Activated CD4-positive, alpha-beta T cell treated with anti-CD3 and anti-CD28 coated beads, Interleukin-10, Interleukin-2, amounts not matched to agents 100 ng/mL and 50 ng/mL, durations not matched to agents 16 hours and 8 hours (primary cell): ENCODE measurements around the gene OBSL1.
A peak's percentile ranks its signal among the peaks of the same experiment; 100 is the strongest.

Source experiments
- DNase-seq: peaks from one replicate; pipeline ENCODE4 v3.0.0-alpha.2; 2020

Gene OBSL1

DNA sequence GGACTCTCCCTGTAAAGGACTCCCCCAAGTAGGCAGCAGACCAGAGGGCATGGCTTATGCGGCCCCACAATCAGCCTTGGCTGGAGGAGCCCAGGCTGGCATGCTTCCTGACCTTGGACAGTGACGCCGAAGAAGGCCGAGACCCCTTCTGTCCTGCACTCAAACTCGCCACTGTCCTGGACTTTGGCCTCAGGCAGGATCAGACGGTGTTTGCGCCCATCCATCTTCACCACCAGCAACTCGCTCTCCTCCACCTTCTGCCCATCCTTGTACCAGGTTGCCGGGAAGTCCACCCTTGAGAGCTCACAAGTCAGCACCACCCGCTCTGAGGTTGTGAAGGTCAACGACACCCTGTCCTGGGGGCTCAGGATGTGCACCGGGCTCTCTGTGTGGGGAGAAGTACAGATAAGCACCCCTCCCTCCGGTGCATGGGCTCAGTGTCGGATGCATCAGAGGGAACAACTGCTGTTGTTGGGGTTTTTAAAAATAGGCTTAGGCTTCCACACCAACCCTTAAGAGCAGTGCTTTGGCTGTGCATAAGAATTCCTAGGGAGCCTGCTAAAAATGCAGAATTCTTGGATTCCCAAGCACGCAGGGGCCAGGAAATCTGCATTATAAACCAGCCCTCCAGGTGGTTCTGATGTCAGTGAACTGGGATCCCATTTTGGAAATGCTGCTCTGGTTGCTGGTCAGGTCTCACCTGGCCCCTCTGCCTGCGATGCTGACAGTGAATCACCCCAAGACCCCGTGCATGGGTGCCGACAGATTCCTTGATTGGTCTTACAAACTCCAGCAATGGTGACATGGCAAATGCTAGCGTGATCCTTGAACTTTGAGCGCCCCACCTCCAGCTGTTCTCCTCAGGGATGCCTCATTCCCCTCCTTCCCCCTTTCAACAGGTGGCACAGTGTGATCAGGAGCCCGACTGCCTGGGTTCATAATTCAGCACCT, 5.9 kb downstream of the OBSL1 start:
- no peak for DNase-seq

DNA sequence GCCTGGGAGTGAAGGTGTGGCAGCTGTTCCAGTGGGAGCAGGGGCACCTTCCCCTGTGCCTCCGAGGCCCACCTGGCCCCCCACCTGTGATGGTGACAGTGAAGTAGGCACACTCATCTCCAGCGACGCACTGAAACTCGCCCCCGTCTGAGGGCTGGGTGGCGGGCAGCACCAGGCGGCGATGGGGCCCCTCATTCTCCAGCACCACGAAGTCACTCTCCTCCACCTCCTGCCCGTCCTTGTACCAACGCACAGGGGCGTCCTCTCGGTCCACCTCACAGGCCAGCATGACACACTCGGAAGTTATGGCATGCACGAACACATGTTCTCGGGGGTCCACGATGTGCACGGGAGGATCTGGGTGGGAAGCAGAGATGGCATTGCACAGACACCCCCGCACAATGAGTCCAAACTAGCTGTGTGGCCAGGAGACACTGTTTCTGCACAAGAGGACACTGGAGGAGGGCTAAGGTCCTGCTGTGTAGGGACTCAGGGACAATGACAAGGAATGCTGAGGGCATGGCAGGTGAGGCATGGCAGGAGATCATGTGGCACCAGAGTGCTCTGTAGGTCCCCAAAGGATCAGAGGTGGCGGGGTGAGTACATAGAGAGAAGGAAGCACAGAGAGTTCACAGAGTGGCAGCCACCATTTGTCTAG, 7.9 kb downstream of the OBSL1 start:
- DNase-seq: no peak

GRCh38 chr2:219562049-219563020, 9.0 kb downstream of the OBSL1 start:
- DNase-seq: no peak

- no peak for DNase-seq
These were observed 9.9 kb downstream of the OBSL1 start for GRCh38 chr2:219561179-219562048.

- DNase-seq: no peak
These were observed 10.5 kb downstream of the OBSL1 start for GRCh38 chr2:219560893-219561178.

DNA sequence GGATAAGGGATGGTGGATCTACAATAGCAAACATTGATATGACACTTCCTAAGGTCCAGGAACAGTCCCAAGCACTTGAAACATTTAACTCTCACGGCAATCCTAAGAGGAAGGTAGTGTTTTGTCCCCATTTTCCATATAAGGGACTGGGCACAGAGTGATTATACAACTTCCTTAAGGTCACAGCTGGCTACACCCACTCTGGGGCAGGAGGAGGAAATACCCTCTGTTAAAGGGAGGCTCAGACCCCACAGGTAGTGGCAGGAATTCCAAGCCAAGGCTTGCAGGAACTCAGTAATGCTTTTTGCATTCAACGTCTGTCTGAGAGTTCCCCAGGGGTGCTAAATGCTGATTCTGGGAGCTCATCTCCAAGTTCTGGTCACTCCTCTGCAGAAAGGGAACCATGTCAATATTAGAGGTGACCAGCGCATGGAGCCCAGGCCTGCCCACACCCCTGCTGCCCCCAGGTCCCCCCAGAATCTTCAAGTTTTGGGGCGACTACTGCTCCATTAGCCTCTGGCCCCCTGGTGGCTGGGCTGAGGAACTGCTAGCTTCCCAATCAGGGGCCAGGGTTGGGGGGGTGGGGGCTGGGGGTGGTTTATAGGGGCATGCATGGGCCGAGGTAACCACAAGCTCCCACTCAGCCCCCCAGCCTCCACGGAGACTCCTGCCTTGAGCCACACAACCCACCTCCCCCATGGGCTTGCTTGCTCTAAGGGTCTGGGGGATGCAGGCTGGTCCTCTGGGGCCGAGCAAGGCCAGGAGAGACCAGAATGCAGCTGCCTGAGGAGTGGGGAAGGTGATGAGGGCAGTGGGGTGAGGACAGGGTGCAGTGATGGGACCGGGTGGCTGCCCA, 11.1 kb downstream of the OBSL1 start:
- DNase-seq: no peak

DNA sequence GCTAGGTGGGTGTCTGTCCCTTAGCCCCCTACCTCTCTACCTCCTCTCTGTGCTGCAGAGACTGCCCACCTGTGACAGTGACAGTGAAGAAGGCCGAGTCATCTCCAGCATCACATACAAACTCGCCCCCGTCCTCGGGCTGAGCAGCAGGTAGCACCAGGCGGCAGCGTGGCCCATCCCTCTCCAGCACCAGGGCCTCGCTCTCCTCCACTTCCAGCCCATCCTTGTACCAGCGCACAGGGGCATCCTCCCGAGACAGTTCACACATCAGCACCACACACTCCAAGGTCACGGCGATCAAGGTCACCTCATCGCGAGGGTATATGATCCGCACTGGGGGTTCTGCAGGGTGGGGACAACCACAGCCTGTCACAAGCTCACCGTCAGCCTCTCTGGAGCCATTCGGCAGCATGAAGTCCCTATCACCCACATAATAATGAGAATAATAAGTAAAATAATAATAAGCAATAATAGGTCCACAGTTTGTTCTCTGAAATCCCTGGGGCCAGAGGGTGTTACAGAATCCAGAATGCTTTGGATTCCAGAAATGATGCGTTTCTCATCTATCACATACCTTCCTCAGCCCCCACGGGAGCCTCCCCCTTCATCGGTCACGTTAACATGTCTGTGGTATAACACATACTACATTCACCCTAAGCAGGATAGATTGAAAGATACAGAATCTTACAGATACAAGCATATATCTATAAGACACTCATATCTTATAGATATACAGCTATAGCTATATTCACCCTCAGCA, 12.0 kb downstream of the OBSL1 start:
- DNase-seq: no peak

- no peak for DNase-seq
These were observed 13.3 kb downstream of the OBSL1 start for GRCh38 chr2:219557791-219558785.

- no peak for DNase-seq
These were observed 14.0 kb downstream of the OBSL1 start for GRCh38 chr2:219557320-219557719.

DNA sequence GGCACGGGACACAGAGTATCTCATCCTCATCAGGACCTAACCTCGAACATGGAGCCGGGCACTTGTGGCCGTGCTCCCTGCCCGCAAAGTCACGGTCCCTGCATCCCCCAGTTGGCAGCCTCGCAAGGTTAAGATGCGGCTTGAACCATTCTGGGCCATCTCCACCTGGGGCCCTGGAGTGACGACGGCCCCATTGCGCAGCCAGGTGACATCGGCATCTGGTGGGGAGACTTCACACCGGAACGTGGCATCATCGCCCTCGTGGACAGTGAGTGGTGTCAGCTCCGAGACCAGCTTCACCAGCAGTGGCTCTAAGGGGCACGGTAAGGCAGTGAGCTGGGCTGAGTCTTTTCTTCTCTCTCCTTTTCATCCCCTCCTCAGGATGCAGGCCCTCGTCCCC, 14.9 kb downstream of the OBSL1 start:
- no peak for DNase-seq

DNA sequence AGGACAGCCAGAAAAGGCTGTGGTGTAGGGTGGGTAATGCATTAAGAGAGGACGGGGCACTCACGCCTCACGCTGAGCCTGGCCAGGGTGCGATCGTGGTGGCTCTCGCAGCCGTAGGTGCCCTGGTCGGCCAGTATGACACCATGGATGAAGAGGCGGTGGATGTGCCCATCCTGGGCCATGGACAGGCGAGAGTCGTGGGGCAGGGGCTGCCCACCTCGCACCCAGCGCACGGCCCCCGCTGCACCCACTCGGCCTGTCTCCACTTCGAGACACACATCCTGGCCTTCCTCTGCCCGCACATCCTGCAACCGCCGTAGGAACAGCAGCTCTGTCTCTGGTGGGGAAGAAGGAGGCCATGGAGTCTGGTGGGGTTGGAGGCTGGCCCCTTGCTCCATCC, 15.4 kb downstream of the OBSL1 start:
- no peak for DNase-seq

DNA sequence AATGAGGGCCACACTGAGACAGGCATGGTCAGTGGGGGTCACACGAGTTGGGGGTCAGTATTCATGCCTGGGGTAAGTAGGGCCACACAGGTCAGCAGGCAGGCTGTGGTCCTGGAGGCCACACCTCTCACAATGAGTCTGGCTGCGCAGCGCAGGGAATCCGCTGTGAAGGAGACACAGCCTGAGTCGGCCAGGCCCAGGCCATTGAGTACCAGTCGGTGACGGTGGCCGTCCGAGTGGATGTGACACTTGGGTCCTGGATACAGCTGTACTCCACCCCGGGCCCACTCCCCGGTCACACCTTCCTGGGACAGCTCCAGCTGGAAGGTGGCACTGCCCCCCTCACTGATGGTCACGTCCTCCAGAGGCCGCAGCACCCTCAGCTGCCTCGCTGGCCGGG, 17.0 kb downstream of the OBSL1 start:
- no peak for DNase-seq

GRCh38 chr2:219553463-219553963, 17.8 kb downstream of the OBSL1 start:
- no peak for DNase-seq

GRCh38 chr2:219553168-219553417, 18.2 kb downstream of the OBSL1 start:
- DNase-seq: no peak

DNA sequence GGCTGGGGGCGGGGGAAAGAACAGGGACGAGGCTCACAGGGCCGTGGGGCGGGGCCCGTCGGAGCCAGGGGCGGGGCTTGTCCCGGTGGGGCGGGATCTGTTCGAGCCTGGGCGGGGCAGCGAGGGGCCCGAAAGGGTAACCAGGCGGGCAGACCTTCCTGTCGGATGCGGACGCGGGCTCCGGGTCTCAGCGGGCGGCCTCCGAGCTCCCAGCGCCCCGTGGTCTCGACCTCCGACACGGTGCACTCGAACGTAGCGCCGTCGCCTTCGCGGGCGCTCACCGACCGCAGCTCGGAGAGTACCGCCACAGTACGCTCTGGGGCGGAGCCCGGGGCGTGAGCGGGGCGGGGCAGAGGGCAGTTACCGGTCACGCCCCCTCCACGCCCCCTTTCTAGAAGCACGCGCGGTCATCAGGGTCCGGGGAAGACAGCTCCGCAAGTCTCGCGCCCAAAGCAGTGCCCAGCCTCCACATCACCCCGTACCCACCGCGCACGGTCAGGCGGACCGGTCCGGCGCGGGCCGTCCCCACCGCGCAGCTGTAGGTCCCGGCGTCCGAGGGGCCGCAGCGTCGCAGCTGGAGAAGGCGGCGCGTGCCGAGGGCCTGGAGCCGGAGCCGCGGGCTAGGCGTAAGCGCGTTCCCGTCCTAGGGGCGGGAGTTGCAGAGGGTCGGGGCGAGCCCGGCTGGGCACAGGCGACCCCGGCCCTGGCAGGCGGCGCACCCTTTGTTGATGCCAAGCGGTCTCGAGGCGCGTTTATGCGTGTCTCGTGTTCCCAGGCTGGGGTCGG, 18.8 kb downstream of the OBSL1 start:
- peak; percentile 80 for DNase-seq

GRCh38 chr2:219551441-219552381, 19.6 kb downstream of the OBSL1 start:
- DNase-seq: peak; percentile 5

GRCh38 chr2:219549619-219550018, 21.7 kb downstream of the OBSL1 start:
- DNase-seq: no peak
